ENCODE results near the gene IRF4.

Gene IRF4

DNA sequence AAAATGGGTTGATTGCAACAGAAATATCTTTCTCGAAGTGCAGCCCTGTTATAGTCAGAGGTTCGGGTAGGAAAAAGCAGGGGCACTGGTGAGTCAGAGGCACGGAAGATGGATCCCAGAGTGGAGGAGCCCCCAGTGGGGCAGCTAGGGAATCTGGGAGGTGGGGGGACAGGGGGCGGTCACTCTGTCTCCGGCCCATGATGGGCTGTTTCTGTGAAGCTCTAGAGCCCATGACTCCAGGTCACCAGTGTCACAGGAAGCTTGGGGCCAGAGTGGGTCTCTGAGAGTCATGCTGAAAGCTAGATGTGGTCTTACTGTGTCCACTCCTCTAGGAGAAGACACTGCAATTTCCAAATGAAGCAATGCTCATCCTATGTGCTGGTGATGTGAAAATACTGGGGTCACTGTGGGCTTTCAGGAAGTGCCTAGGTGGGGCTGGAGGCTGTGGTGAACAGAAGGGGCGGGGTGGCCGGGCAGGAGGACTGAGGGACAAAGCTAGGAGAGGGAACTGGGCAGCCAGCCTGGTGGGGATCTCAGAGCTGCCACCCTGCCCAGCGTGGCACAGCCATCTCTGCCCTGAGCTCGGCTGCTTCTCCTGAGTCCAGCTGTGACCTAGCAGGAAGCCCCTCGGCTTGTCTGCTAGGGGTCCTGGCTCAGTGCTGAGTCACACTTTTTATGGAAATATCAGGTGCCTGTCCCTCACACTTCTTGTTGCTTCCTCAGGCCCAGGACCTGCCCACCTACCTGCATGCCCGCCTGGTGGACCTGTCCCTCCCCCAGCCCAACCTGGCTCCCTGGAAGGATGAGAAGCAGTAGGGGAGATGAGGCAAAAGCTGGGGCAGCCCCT lies 54.2 kb downstream of the IRF4 start:
- DNase-seq, result no peak

DNA sequence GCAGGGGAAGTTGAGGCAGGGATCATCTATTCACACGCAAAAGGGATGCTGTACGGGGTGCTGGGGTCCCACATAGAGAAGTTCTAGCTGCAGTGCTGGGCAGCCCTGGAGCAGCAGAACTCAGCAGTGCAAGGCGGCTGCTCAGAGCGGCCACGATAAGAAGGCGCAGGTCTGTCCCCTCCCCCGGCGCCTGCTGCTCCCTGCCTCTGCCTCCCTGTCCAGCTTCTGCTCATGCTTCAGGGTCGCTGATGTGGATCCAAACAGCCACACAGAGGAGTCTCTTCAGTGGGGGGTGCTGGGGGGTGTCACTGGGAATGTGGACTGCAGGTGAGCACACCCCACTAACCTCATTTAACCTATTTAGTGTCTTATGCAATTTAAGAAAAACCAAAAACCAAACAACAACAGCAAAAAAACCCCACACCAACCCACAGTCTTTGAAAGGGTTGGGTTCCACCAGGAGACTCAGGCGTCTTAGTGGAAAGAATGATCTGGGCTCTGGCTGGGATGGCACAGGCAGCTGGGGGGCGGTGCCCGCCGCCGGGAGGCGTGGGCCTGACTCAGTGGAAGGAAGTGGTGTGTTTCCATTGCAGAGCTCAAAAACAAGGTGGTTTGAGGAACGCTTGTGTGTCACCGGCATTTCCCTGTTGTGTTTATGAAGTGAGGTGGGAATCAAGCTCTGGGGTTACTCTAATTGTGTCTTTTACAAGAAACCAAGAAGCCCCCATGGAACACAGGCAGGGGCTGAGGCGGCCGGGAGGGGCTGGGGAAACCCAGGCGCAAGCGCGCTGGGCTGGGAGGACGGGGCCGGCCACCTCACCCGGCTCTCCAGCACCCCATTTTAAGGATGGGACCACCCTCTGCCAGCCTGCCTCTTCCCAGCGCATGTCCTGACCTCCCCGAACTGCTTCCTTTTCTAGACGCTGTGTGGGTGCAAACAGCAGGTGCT lies 55.1 kb downstream of the IRF4 start:
- DNase-seq, result peak; percentile 97

DNA sequence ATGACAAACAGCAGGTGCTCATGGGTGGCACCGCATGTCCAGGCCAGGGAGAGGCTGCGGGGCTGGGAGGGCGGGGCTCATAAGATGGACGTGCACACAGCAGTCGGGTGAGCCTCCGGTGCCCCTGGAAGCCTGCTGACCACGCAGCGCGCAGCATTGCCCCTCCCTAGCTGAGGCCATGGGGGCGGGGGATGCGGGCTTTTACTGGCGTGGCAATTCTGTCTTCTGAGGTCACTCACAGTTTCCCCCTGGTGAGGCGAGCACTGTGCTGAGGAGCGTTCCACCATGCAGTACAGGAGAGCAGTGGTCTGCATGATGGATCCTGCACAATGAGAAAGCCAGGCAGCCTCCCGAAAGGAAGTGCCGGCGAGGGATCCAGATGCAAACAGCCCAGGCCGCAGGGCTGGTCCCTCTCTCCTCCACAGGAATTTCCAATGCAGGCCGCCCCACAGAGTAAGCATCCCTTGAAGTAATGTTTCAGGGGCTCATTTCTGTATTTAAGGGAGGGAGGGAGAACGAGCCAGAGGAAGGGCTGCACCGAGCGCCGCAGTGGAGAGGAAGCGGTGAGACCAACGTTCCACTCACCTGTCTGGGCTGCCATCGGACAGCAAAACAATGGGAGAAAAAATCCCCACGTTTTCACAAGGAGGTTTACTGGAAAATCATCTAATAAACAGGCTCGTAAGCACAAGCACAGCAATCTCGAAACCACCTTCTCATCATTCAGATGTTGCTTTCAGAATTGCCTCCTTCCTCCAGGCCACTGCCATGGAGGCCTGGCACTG lies 56.0 kb downstream of the IRF4 start:
- DNase-seq, result peak; percentile 88

DNA sequence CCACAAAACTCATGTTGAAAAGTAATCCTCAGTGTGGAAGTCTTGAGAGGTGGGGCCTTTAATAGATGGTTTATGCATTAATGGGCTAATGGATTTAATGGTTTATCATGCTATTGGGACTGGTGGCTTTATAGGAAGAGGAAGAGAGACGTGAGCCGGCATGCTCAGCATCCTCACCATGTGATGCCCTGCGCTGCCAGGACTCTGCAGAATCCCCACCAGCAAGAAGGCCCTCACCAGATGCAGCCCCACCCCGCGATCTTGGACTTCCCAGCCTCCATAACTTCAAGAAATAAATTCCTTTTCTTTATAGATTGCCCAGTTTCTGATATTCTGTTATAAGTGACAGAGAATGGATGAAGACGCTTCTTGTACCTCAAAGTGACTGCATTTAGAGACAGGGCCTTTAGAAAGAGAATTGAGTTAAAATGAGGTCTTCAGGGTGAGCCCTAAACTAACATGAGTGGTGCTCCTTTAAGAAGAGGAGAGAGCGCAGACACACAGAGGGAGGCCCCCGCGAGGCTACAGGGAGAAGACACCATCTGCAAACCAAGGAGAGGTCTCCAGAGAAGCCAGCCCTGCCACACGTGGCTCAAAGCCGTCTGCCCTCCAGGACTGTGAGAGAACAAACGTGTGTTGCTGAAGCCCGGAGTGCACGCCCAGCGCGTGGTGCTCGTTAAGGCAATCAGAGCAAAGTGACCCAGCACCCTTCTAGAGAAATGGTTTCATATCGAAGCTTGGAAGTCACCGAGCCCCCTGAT lies 56.9 kb downstream of the IRF4 start:
- DNase-seq, result no peak

DNA sequence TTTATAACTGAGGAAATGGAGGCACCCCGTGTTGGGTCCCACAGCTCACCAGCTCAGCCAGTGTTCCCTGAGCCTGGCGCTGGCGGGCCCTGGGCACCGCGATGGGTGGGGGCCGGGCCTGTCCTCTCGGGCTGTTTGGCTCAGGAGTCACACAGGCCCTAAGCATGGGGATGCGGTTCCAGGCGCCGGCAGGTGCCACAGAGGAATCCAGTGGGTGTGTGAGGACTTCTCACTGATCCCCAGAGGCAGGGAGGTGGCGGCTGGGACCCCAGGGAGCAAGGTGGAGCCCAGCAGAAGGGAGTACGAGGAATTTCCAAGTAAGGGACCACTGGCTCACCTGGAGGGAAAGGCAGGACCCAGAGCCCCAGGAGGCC lies 57.5 kb downstream of the IRF4 start:
- DNase-seq, result no peak

DNA sequence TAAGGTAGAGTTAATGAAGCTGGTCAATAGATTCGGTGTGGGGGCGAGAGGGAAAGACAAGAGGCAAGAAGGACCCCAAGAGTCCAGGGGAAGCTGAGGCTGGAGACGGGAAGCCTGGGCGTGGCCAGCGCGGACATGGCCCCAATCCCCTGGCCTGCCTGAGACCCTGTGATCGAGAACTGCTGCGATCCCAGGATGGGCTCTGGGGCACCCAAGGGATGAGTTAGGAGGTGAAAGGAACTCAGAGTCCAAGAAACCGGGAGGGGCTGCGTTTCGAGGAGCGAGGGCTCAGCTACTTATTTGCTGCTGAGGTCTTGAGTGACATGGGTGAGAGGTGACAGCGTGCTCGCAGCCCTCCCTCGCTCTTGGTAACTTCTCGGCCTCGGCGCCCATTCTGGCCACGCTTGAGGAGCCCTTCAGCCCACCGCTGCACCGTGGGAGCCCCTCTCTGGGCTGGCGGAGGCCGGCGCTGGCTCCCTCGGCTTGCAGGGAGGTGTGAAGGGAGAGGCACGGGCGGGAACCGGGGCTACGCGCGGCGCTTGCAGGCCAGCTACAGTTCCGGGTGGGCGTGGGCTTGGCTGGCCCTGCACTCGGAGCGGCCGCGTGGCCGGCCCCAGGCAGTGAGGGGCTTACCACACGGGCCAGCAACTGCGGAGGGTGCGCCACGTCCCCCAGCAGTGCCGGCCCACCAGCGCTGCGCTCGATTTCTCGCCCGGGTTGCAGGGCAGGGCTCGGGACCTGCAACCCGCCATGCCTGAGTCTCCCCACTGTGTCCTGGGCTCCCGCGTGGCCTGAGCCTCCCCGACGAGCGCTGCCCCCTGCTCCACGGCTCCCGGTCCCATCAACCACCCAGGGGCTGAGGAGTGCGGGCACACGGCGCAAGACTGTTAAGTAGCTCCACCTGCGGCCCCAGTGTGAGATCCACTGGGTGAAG lies 58.2 kb downstream of the IRF4 start:
- no peak for DNase-seq

DNA sequence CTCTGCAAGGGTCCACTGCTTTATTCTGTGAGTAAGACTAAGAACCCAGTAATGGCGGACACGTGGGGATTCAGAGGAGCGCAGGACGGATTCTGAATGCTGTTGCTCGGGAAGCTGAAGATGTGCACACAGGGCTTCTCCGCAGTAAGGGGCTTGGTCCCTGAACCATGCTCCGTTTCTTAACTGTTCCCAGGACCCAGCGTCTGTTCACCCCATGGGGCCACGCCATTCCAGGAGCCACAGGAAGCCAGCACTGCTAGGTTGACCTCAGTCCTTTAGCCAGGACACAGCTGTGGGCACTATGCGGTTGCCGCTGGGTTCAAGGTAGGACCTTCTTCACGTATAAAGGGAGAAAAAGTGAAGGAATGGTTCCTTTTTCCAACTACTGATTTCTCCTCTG lies 59.8 kb downstream of the IRF4 start:
- peak; percentile 31 for DNase-seq

DNA sequence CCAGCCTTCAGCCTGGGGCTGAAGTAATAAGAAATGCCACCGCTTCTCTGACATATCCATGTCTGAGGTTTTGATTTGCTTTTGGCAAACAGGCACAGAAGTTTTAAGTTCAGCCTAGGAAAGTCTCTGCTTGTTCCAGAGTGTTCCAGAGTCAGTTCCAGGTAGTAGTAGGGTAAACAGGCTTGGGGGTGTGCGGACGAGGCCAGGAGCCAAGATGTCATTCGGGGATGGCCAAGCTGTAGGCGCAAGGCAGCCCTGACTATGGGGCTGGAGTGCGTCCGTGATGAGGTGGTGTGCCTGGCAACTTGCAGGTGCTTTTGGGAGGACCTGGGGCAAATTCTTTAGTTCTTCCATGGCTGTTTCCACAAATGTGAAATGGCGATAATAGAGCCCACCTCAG lies 60.3 kb downstream of the IRF4 start:
- peak; percentile 31 for DNase-seq

DNA sequence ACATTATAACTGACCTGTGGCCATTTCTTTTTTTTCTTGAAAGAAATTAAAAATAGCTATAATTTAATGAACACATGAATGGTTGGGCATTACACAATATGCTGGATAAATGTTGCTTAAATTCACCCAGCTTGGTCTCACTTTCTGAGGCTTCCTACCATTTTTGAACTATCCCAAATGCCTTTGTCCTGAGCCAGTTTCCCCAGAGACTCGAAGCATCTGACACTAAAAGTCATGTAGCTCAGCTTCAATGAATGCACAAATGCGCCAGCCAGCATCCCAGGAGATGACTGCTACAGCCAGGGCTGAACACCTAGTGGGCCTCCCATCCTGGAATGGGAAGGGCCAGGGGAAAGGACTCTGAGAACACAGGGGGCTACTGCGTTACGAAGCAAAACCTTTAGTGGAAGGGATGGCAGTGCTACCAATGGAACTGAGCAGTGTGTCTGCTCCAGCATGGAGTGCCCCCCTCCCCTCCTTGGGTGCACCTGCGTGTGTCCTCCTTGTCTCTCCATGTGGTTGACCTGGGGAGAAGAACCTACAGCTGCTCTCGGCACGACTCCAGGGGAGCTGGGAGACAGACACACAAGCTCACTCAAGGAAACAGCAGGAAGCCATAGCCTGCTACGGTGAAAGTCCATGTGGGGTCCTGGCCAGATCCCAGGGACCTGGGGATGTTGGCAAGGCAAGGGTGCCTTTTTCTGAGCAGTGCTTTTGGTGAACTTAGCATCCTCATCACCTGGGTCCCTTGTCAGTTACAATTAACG lies 60.9 kb downstream of the IRF4 start:
- DNase-seq, result peak; percentile 25

DNA sequence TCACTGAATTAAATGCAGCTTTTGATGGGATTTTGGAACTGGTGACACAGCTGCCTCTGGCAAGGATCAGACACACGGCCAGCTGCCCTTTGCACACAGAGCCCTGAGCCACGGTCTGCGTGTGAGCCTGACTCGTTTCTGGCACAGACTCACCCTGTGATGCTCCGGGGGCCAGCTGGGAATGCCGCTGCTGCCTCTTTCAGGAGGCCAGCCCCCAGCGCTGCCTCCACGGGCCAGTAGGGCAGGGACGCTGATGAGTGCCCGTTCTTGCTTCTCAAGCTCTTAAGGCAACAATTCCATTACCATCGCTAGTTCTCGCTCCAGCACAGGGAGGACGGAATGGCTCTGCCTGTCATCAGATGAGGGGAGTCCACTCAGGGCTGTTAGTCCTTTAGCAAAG lies 61.6 kb downstream of the IRF4 start:
- no peak for DNase-seq

DNA sequence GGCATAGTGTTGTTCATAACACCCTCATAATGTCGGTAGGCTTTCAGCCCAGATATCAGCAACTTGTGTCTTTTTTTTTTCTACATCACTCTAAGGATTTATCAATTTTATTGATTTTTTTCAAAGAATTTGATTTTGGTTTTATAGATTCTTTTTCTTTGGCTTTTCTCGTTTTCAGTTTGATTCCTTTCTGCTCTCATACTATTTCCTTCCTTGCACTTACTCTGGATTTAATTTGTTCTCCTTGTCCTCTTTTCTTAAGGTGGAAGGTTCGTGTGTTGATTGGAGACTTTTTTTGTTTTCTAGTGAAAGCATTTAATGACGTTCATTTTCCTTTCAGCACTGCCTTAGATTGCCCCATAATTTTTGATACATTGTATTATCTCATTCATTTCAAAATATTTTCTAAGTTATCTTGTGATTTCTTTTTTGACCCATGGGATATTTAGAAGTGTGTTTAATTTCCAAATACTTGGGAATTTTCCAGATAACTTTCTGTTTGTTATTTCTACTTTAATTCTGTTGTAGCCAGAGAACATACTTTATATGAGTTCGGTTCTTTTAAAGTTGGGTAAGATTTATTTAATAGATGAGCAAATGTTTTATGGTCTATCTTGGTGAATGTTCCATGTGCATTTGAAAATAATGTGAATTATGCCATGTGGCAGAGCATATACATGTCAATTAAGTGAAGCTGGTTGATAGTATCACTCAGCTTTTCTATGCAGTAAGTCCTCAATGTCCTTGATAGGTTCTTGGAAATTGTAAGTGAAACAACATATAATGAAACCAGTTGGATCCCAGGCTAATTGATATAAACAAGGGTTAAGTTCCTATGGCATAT lies 62.8 kb downstream of the IRF4 start:
- no peak for DNase-seq

DNA sequence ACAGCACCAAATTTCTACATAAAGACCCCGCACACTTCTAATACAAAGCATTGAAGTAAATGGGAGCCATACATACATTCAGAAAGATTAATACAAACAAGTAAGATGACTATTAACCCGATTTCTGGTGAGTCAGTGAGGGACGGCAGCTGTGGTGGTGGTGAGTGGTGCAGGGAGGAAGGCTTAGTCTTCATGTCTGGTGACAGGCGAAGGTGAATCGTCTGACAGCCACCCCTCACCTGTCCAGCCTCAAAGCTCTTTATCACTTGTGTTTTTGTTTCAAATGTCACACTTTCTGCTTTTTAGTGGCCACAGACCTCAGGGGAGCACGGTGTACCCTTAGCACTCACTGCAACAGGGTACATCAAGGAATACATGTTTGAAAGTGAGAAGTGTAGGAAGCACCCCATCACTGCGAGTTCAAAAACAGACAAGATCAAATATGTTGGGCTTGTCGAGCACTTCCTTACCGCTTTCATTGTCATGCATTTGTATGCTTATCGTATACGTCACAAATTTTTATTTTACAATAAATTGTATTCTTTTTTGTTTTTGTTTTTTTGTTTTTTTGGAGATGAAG lies 63.5 kb downstream of the IRF4 start:
- DNase-seq, result peak; percentile 76

DNA sequence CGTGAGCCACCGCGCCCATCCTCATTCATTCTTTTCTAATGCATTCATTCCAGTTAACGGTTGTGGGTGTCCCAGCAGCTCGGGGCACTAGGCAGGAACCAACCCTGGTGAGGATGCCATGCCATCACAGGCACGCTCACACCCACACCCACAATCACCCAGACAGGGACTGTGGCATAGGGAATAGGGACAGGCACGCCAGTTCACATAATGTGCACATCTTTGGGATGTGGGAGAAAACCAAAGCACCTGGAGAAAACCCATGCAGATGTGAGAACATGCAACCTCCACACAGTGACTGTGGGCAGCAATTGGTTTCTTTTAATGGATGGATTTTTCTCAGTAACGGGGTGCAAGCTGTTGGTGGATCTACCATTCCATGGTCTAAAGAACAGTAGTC lies 64.3 kb downstream of the IRF4 start:
- DNase-seq, result no peak

DNA sequence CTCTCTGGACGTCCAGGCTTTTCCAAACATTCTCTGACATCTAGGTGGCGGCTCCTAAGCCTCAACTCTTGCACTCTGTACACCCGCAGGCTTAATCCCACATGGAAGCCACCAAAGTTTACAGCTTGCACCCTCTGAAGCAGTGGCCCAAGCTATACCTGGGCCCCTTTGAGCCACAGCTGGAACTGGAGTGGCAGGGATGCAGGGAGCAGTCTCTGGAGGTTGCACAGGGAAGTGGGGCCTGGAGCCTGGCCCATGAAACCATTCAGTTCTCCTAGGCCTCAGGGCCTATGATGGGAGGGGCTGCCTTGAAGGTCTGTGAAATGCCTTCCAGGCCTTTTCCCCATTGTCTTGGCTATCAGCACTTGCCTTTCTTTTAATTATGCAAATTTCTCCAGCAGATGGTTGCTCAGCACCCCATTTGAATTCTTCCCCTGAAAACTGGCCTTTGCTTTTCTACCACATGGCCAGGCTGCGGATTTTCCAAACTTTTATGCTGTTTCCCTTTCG lies 64.9 kb downstream of the IRF4 start:
- DNase-seq, result no peak

DNA sequence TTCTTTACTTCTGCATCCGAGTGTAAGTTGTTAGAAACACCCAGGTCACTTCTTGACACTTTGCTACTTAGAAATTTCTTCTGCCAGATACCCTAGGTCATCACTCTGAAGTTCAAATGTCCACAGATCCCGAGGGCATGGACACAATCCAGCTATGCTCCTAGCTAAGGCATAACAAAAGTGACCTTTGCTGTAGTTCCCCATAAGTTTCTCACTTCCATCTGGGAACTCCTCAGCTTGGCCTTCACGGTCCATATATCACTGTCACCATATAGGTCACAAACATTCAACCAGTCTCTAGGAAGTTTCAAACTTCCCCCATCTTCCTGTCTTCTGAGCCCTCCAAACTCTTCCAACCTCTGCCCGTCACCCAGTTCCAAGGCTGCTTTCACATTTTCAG lies 65.3 kb downstream of the IRF4 start:
- DNase-seq, result no peak

Data from activated effector memory CD4-positive, alpha-beta T cell treated with anti-CD3 and anti-CD28 coated beads, Interleukin-2, amount 50 U/mL, for 16 hours (primary cell).